BJ (cell line): ENCODE measurements around the gene HLA-DRA. TPM values are rescaled to one million over a fixed set of nuclear protein-coding genes. Genes with fewer than 3 reads are reported as not detected.

Experiments used
- CTCF ChIA-PET: fragments of 350-600 bp; formaldehyde crosslinking; extraction: SDS; loops from one replicate; lab custom pipeline; 2021; ENCODE audit warnings: antibody characterized with exemption, inconsistent platforms; lab: Yijun Ruan, JAX
- POLR2A ChIA-PET: fragments of 300-600 bp; sonication (Branson Sonifier 250); formaldehyde crosslinking; extraction: SDS; loops from one replicate; lab custom pipeline; 2021; ENCODE audit warnings: antibody characterized with exemption; lab: Charles Lee
- DNase-seq: peaks from one replicate; pipeline ENCODE4 v3.0.0-alpha.2; 2011; ENCODE audit warnings: low read depth
- H3K27me3 ChIP-seq: 2 replicates; pipeline ENCODE4 v1.6.0; 2011; ENCODE audit warnings: low read length; ENCODE audit not compliant: control insufficient read depth, insufficient read depth
- H3K36me3 ChIP-seq: 2 replicates; pipeline ENCODE4 v1.5.1; 2011; ENCODE audit warnings: low read length; ENCODE audit not compliant: control insufficient read depth, insufficient read depth
- H3K4me3 ChIP-seq: 2 replicates; pipeline ENCODE4 v1.5.1; 2011; ENCODE audit warnings: low read depth, mild to moderate bottlenecking, control low read depth, low read length
- CTCF ChIP-seq: IDR thresholded peaks from 2 replicates; pipeline ENCODE4 v1.5.1; 2011; ENCODE audit warnings: low read depth, mild to moderate bottlenecking, control low read depth, inconsistent platforms, low read length, moderate library complexity; ENCODE audit not compliant: insufficient read depth
- polyA plus RNA-seq: library from polyadenylated mRNA; depleted of rRNA; stranded (reverse); fragments of >200 nt; gene quantifications from 2 replicates; pipeline ENCODE4 v1.2.3, GENCODE V29; 2011

HLA-DRA gene
- polyA plus RNA-seq, 1 experiment = not detected

- TF ChIP-seq CTCF = no peak
- Histone ChIP-seq H3K4me3 (no peak overlapping the region), H3K36me3 (no peaks in the 10 kb centered on the region), H3K27me3 (no peaks in the 10 kb centered on the region)
- no peak for DNase-seq
- CTCF ChIA-PET = no interaction called here
- POLR2A ChIA-PET = no interaction called here
Measured at GRCh38 chr6:32436995-32437836, 2.5 kb upstream of the HLA-DRA start.

GRCh38 chr6:32439139-32439538, 548 bp upstream of the HLA-DRA start:
- CTCF ChIA-PET = interaction anchor here (1.1 kb wide), 1 partner anchor 25 kb away, joined by 5 read pairs; no protein-coding TSS in a partner anchor
- no peak for TF ChIP-seq CTCF
- H3K4me3 ChIP-seq = no peak overlapping the region
- DNase-seq = no peak
- H3K27me3 ChIP-seq = no peaks in the 10 kb centered on the region
- H3K36me3 ChIP-seq = no peaks in the 10 kb centered on the region
- POLR2A ChIA-PET = no interaction called here

DNA sequence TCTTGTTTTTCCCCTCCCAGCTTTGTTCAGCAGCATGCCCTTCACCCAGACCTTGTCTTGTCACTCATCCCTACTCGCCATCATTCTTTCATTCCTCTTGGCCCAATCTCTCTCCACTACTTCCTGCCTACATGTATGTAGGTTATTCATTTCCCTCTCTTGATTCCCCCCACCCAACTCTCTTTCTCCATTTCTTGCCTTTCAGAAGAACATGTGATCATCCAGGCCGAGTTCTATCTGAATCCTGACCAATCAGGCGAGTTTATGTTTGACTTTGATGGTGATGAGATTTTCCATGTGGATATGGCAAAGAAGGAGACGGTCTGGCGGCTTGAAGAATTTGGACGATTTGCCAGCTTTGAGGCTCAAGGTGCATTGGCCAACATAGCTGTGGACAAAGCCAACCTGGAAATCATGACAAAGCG, 2.6 kb downstream of the HLA-DRA start:
- CTCF ChIA-PET = interaction anchor here (0.6 to 1.3 kb wide), 3 partner anchors 73 to 327 kb away, joined by 3 read pairs; no protein-coding TSS in a partner anchor
- Histone ChIP-seq H3K4me3 (no peak overlapping the region), H3K27me3 (no peaks in the 10 kb centered on the region), H3K36me3 (no peaks in the 10 kb centered on the region)
- POLR2A ChIA-PET = no interaction called here
- DNase-seq = no peak
- no peak for TF ChIP-seq CTCF

GRCh38 chr6:32442977-32443552, 3.4 kb downstream of the HLA-DRA start:
- CTCF ChIA-PET = no interaction called here
- POLR2A ChIA-PET = no interaction called here

More at GRCh38 chr6:32442977-32443552, 3.4 kb downstream of the HLA-DRA start:
- Histone ChIP-seq H3K4me3 (no peak overlapping the region), H3K36me3 (no peaks in the 10 kb centered on the region), H3K27me3 (no peaks in the 10 kb centered on the region)
- no peak for TF ChIP-seq CTCF
- DNase-seq = no peak
